ENCODE results near the gene CA6.
"Not testable (repeated sequence)": the region's sequence is repeated elsewhere in the genome, so short reads cannot be mapped to it uniquely, and the experiment has no call there.

The CA6 gene

DNA sequence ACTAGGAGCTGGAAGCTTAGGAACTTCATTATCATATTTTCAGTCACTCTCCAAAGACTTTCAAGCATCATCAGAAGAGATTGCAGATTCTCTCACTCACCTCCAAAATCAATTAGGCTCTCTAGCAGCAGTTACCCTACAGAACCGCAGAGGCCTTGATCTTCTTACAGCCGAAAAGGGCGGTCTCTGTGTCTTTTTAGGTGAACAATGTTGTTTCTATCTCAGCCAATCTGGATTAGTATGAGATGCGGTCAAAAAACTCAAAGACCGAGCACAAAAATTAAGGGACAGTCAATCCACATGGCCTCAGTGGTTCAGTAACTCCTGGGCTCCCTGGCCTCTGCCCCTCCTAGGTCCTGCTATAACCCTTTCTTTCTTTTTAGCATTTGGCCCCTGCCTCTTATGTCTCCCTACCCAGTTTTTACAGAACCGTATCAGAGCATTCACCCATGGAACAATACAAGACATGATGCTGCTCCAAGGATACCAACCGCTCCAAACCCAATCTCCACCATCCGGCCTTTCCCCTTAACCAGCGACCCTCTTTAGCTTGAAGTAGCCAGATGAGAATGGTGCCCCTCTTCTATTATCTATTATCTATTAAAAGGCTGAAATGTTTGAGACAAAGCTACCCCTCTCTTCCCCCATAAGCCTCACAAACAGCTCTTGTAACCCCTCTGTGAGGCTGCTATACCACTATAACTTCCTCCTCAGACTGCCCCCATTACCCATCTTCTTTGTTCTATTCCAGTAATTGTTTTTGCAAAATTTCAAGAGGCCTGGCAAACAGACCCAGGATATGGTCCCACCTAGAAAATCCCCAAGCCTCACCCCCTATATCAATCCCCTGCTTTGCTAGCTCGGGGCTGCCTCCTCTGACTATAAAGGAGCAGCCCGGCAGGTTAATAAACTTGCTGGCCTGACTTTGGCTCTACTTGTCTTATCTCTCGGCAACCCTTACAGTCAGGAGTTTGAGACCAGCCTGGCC lies 18.7 kb upstream of the CA6 start:
- no peak for DNase-seq (ENCODE audit: extremely low read depth in 1 of 2, low read depth in 1 of 2)

DNA sequence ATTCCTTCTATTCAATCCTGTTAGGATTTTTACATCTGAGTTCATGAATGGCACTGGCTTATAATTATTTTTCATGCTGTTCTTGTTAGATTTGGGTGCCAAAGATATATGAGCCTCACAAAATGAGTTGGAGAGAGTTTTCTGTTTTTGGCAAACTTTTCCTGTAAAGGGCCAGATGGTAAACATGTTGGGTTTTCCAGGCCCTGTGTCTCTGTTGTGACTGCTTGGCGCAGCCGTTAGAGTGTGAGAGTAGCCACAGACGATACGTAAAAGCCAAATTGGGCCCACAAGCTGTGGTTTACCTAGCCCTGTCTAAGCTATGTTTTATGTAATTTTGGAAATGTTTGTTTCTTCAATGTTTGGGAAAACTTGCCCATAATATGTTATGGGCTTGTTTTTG lies 15.6 kb upstream of the CA6 start:
- no peak for DNase-seq (ENCODE audit: extremely low read depth in 1 of 2, low read depth in 1 of 2)

DNA sequence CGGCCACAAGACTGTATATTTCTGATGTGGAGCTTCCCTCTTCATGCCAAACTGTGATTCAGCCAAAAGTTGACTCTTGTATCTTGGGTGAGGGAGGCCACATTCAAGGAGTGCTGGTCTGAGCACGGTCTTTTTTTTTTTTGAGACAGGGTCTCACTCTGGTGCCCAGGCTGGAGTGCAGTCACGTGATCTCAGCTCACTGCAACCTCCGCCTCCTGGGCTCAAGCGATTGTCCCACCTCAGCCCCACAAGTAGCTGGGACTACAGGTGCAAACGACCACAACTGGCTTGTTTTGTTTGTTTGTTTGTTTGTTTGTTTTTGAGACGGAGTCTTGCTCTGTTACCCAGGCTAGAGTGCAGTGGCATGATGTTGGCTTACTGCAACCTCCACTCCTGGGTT lies 8.6 kb upstream of the CA6 start:
- DNase-seq (ENCODE audit: extremely low read depth in 1 of 2, low read depth in 1 of 2): not testable (repeated sequence)

DNA sequence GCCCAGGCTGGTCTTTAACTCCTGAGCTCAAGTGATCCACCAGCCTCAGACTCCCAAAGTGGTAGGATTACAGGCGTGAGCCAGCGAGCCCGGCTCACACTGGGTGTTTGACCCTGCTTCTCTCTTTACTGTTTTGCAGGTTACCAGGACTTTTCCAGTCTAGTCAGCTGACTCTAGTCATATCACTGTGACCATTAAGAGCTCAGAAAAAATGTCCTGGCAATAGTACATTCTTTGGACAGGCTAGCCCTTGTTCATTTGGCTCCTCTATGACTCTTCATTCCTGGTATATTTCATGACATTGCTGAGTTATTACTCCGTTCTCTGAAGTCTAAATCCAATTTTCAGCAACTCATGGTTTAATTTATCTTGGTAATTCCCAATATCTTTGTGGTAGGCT lies 8.0 kb upstream of the CA6 start:
- no peak for DNase-seq (ENCODE audit: extremely low read depth in 1 of 2, low read depth in 1 of 2)

DNA sequence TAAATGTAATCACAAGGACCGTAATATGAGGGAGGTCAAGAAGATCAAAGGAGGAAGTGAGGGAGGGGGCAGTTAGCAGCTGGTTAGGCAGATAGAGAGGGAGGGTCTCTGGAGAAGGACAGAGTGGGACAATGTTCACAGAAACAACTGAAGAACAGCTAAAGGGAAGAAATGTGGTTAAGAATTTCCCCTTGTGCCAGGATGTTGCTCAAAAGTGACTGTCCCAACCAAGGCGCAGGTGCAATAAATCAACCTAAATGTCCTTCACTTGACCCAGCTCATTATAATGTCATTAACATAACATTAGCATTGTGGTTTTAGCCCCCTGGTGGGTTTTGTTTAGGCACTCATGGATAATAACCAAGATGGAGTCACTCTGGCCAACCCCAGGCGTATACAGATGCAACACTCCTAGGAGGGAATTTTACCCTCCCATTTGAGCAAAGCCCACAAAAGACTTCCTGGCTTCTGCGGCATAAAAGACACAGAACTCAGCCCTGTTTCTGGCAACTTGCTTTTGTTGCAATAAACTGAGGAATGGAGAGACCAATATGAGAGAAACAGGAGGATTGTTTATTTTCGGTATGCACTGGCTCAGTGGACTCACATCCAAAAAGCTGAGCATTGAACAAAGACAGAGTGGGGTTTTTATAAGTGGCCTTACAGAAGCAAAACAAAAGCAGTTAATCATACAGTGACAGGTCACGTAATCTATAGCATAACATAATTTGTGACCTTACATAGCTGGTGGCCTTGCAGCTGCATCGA lies 7.3 kb upstream of the CA6 start:
- DNase-seq (ENCODE audit: extremely low read depth in 1 of 2, low read depth in 1 of 2): no peak

- DNase-seq (ENCODE audit: extremely low read depth in 1 of 2, low read depth in 1 of 2): no peak
These were observed 6.7 kb upstream of the CA6 start for GRCh38 chr1:8939000-8939265.

- no peak for DNase-seq (ENCODE audit: extremely low read depth in 1 of 2, low read depth in 1 of 2)
These were observed 6.2 kb upstream of the CA6 start for GRCh38 chr1:8939362-8939995.

DNA sequence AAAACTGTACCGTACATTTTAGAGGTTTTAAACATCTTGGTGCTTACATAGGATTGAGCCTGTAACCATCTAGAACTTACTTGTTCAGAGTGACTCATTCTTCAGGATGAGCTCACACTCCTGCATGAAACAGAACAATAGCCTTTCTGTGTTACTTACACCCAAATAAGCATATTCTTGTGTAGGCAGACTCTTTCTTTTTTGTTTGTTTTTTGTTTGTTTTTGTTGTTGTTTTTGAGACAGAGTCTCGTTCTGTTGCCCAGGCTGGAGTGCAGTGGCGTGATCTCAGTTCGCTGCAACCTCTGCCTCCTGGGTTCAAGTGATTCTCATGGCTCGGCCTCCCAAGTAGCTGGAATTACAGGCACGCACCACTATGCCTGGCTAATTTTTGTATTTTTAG lies 3.8 kb upstream of the CA6 start:
- DNase-seq (ENCODE audit: extremely low read depth in 1 of 2, low read depth in 1 of 2): no peak

GRCh38 chr1:8943498-8944405 lies 1.9 kb upstream of the CA6 start:
- no peak for DNase-seq (ENCODE audit: extremely low read depth in 1 of 2, low read depth in 1 of 2)

DNA sequence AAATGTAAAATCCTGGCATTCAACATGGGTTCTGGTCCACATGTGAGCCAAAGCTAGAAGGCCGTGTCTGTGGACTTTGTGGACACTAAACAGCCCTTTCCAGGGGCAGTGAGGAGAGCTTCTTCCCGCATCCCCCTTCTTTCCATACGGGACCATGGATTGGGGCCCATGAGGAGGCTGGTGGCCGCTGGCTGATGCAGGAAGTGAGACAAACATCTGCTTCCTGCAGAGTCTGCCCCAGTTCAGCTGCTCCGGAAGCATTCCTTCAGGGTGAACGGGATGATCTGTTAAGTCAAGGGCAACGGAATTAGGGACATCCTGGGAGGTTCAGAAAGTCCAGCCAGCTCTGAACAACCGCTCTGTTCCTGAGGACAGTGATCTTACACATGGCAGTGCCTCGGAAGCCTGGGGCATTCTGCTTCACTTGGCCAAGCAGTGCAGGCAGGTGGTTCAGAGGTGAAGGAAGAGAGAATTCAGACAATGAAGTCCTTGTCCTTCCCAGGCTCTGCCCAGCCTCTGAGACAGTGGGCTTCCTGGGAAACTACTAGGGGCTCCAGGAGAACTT lies 1.5 kb downstream of the CA6 start:
- DNase-seq (ENCODE audit: extremely low read depth in 1 of 2, low read depth in 1 of 2): no peak

DNA sequence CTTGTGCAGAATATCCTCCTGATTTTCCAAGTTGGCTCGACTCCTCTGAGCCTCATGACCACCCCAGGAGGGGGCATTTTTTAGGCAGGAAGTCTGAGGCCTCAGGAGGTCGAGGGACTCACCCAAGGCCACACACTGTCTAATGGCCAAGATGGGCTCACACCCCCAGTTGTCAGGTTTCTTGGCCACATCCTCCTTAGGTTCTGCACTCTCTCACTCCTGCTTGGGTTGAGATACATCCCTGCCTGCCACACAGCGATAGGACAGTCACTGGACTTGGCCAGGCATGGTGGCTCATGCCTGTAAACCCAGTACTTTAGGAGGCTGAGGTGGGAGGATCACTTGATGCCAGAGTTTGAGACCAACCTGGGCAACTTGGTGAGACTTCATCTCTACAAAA lies 4.6 kb downstream of the CA6 start:
- DNase-seq (ENCODE audit: extremely low read depth in 1 of 2, low read depth in 1 of 2): no peak

DNA sequence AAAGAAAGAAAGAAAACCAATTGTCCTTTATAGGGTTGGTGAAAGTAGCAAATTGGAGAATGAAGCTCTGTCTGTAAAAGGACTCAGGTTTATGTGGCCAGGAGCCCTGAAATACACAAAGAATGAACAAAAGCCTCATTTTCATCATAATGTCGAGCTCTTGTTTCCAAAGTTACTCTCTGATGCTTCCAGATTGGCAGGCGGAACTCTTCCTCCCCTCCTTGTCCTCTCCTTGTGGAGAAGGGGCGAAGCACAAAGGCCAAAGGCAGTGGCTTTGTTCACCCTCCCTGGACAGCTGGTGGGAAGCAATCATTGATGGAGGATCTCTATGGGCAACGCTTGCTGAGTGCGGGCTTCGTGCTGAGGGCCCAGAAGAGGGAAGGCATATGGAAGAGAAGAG lies 5.6 kb downstream of the CA6 start:
- no peak for DNase-seq (ENCODE audit: extremely low read depth in 1 of 2, low read depth in 1 of 2)

DNA sequence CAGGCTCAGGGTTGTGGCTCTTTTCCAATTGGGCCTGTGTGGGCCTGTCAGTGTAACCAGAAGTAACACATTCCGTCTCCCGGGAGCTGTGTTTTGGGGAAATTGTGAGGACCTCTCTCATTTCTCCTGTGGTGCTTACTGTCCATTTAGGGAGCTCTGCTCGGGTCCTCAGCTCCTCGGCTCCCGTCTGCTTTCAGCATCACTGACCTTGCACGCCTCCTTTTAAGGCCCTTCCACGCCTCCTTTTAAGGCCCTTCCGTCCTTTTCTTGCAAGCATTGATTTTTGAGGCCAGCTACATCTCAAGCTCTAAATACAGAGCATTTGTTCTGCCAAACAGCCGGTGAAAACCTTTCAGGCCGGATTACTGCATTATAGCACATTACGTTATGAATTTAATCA lies 9.7 kb downstream of the CA6 start:
- DNase-seq (ENCODE audit: extremely low read depth in 1 of 2, low read depth in 1 of 2): no peak

GRCh38 chr1:8956461-8957349 lies 11.0 kb downstream of the CA6 start:
- no peak for DNase-seq (ENCODE audit: extremely low read depth in 1 of 2, low read depth in 1 of 2)

- DNase-seq (ENCODE audit: extremely low read depth in 1 of 2, low read depth in 1 of 2): peak in 1 of 2 donors; percentile 59
These were observed 17.3 kb downstream of the CA6 start for GRCh38 chr1:8962812-8963530.

- no peak for DNase-seq (ENCODE audit: extremely low read depth in 1 of 2, low read depth in 1 of 2)
These were observed 18.3 kb downstream of the CA6 start for GRCh38 chr1:8963963-8964362.

DNA sequence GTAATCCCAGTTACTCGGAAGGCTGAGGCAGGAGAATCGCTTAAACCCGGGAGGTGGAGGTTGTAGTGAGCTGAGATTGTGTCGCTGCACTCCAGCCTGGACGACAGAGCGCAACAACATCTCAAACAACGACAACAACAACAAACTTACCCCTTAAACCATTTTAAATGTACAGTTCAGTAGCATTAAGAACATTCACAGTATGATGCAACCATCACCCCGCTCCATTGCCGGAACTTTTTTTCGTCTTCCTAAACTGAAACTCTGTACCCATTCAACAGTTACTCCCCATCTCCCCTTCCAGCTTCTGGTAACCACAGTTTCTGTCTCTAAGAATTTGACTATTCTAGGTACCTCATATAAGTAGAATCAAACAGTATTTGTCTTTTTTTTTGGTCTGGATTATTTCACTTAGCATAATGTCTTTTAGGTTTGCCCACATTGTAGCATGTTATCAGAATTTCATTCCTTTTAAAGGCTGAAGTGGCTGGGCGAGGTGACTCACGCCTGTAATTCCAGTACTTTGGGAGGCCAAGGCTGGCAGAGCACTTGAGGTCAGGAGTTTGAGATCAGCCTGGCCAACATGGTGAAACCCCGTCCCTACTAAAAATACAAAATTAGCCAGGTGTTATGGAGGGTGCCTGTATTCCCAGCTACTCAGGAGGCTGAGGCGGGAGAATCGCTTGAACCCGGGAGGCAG lies 19.6 kb downstream of the CA6 start:
- DNase-seq (ENCODE audit: extremely low read depth in 1 of 2, low read depth in 1 of 2): no peak

GRCh38 chr1:8966606-8967005 lies 20.9 kb downstream of the CA6 start:
- no peak for DNase-seq (ENCODE audit: extremely low read depth in 1 of 2, low read depth in 1 of 2)

Measured in stimulated activated CD8-positive, alpha-beta memory T cell treated with anti-CD3 and anti-CD28 coated beads, Interleukin-7, amount 100 ng/mL, for 48 hours (primary cell).